Activated CD4-positive, alpha-beta T cell treated with anti-CD3 and anti-CD28 coated beads, Interleukin-2, amount 10 ng/mL, durations not matched to agents 7 days and 5 days (primary cell): Measurements from ENCODE around the gene KLK4. TPM values are rescaled to one million over a fixed set of nuclear protein-coding genes. Genes with fewer than 3 reads are reported as not detected.

Source experiments
- CTCF ChIA-PET: fragments of 350-600 bp; sonication (Branson Sonifier 250); formaldehyde crosslinking; loops from one replicate; lab custom pipeline; 2021; ENCODE audit warnings: antibody characterized with exemption; lab: Charles Lee
- POLR2A ChIA-PET: fragments of 350-600 bp; sonication (Branson Sonifier 250); formaldehyde crosslinking; loops from one replicate; lab custom pipeline; 2021; ENCODE audit warnings: antibody characterized with exemption; lab: Charles Lee
- DNase-seq: peaks from one replicate; pipeline ENCODE4 v3.0.0-alpha.2; 2020
- H3K27ac Mint-ChIP-seq: one replicate; pipeline ENCODE4 v1.8.0; 2021; ENCODE audit warnings: mild to moderate bottlenecking, moderate library complexity, mixed read lengths
- H3K27me3 Mint-ChIP-seq: one replicate; pipeline ENCODE4 v1.8.0; 2021; ENCODE audit warnings: mixed read lengths
- H3K36me3 Mint-ChIP-seq: one replicate; pipeline ENCODE4 v1.8.0; 2021; ENCODE audit warnings: low read depth, mixed read lengths
- H3K4me1 Mint-ChIP-seq: one replicate; pipeline ENCODE4 v1.8.0; 2021; ENCODE audit warnings: mixed read lengths
- H3K4me3 Mint-ChIP-seq: one replicate; pipeline ENCODE4 v1.8.0; 2021; ENCODE audit warnings: mild to moderate bottlenecking, moderate library complexity, mixed read lengths
- H3K9me3 Mint-ChIP-seq: one replicate; pipeline ENCODE4 v1.8.0; 2021; ENCODE audit warnings: mixed read lengths
- total RNA-seq, 2 experiments: library from RNA; stranded (reverse); gene quantifications; one replicate each; pipeline ENCODE4 v1.2.3, GENCODE V29; 2021

KLK4 gene, protein sequence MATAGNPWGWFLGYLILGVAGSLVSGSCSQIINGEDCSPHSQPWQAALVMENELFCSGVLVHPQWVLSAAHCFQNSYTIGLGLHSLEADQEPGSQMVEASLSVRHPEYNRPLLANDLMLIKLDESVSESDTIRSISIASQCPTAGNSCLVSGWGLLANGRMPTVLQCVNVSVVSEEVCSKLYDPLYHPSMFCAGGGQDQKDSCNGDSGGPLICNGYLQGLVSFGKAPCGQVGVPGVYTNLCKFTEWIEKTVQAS
- not detected for total RNA-seq

DNA sequence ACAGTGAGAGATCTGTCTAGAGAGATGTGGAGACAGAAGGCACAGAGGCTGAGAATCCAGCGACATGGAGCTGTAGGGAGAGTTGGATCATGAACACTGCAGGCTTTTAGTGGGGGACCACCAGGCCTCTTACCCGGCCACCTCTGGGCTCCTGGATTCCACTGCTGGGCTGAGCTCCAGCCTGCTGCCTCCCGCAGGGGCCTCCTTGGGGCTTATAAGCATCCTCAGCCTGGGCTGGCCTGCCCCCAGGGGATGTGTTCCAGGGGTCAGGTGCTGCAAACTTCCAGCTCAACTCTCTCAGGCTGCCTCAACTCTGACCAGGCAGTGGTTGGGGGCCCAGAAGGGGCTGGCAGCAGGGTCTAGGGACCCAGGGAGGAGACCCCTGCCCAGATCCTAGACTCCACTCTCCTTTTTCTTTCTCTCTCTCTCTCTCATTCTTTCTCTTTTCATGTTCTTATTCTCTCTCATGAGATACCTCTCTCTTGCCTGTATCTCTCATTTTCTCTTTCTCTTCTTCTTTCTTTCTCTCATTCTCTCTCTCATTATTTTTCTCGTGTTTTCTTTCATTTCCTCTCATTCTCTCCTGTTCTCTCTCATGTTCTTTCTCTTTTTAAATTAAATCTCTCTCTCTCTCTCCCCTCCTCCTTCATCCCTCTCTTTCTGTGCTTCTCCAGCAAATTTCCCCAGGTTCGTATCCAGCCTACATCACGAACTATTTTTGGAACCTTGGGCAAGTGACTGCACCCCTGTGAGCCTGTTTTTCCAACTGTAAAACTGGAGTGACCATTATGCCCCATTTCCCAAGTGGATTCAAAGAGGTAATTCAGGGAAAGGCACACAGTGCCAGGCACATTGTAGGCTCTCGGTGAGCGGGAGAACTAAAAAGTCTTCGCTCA lies at the start of gene KLK4:
Gene KLK4 (minus strand): TSS at position 190 of the 896 bp plus-strand sequence. CDS start 657 bp downstream, outside the sequence.
- peaks cover 37% of the 10 kb centered on the region for H3K27me3 Mint-ChIP-seq
- ChIA-PET POLR2A (no interaction called here), CTCF (no interaction called here)
- DNase-seq, result no peak
- H3K4me1 Mint-ChIP-seq, result no peaks in the 10 kb centered on the region
- H3K36me3 Mint-ChIP-seq, result no peaks in the 10 kb centered on the region
- no peak within 1 kb of the TSS for H3K27ac Mint-ChIP-seq
- no peaks in the 10 kb centered on the region for H3K9me3 Mint-ChIP-seq
- H3K4me3 Mint-ChIP-seq, result no peak within 1 kb of the TSS

DNA sequence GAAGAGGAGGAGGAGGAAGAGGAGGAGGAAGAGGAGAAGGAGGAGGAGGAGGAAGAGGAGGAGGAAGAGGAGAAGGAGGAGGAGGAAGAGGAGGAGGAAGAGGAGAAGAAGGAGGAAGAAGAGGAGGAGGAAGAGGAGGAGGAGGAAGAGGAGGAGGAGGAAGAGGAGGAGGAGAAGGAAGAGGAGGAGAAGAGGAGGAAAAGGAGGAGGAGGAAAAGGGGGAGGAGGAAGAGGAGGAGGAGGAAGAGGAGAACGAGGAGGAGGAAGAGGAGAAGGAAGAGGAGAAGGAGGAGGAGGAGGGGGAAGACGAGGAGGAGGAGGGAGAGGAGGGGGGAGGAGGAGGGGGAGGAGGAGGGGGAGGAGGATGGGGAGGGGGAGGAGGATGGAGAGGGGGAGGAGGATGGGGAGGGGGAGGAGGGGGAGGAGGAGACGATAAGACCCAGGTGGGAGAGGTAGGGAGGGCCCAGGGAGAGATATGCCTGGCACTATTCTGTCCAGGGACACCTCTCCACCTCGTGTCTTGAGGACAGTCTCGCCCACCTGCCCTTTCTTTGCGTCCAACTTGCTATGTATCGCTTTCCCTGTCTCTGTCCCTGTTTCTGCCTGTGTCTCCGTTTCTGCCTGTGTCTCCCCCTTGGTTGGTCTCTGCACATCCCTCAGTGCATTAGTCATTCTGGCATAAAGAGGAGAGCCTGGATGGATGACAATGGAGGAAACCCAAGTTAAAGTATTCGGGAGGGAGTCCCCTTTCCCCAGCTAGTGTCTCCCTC lies 48.7 kb upstream of the KLK4 start:
- DNase-seq, result no peak
- Mint-ChIP-seq H3K4me1 (no peaks in the 10 kb centered on the region), H3K4me3 (no peak overlapping the region), H3K9me3 (peaks cover 14% of the 10 kb centered on the region), H3K27ac (no peak overlapping the region), H3K27me3 (peaks cover 2% of the 10 kb centered on the region), H3K36me3 (no peaks in the 10 kb centered on the region)
- CTCF ChIA-PET, result no interaction called here
- POLR2A ChIA-PET, result no interaction called here

DNA sequence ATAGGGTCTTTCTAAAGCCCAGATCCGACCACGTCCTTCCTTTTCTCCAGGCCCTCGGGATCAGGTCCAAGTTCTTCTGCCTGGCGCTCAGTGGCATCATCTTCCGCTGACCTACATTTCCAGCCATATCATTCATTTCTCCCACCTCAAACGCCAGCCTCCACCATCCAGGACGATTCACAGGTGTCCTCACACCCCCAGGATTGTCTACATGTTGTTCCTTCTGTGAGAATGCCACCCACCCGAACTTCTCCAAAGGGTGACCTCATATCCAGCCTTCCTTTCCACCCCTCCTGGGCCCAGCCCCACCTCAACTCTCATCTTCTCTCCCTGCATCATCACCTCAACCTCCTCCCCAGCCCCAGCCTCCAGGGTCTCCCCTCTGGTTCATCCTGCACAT lies 46.4 kb upstream of the KLK4 start:
- Mint-ChIP-seq H3K27me3 (peaks cover 3% of the 10 kb centered on the region), H3K4me1 (no peaks in the 10 kb centered on the region), H3K27ac (no peak overlapping the region), H3K36me3 (no peaks in the 10 kb centered on the region), H3K4me3 (no peak overlapping the region), H3K9me3 (peaks cover 9% of the 10 kb centered on the region)
- ChIA-PET POLR2A (no interaction called here), CTCF (no interaction called here)
- no peak for DNase-seq

DNA sequence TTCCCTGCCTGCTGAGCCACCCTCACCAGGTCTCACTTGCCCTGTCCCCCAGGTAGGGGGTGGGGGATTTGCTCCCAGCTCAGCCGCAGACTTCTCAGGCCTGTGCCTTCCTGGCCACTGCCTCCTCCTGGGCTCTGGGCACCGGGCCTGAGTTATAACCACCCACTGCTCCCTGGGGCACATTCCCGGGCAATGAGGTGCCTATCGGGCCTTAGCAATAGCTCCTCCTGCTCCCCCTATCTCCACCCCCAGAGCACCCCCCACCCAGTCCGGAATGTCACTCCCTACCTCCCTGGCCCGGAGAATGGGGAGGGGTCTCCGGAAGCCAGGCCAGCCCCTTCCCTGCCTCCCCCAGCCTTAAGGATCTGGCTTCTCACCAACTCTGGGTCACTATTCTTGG lies 41.7 kb upstream of the KLK4 start, which contains the start of gene KLK5:
Gene KLK5 (minus strand): TSS at position 129 of the 400 bp plus-strand sequence. CDS start 381 bp downstream, outside the sequence.
- no peaks in the 10 kb centered on the region for H3K36me3 Mint-ChIP-seq
- H3K4me1 Mint-ChIP-seq, result no peaks in the 10 kb centered on the region
- DNase-seq, result no peak
- POLR2A ChIA-PET, result no interaction called here
- H3K4me3 Mint-ChIP-seq, result no peak within 1 kb of the TSS
- H3K27me3 Mint-ChIP-seq, result peaks cover 1% of the 10 kb centered on the region
- no peaks in the 10 kb centered on the region for H3K9me3 Mint-ChIP-seq
- H3K27ac Mint-ChIP-seq, result peak within 1 kb of the TSS; percentile 3
- CTCF ChIA-PET, result no interaction called here

DNA sequence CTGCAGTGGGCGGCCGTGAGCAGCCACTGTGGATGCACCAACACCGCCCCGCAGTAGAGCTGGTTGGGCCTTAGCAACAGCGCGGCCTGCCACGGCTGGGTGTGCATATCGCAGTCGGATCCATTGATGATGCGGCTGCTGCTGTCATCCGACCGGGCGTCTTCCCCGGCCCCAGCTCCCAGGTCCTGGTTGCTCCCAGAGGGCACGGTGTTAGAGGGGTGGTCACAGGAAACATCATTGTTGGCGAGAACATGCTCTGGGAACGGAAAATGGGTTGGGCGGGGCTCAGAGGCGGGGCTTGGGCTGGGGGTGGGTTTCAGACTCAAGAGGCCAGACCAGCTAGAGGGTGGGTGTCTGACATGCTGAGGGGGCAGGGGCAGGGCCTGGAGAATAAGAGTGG lies 38.7 kb upstream of the KLK4 start:
- Mint-ChIP-seq H3K36me3 (no peaks in the 10 kb centered on the region), H3K27me3 (peaks cover 7% of the 10 kb centered on the region), H3K9me3 (no peaks in the 10 kb centered on the region), H3K4me1 (no peaks in the 10 kb centered on the region), H3K27ac (no peak overlapping the region), H3K4me3 (no peak overlapping the region)
- no peak for DNase-seq
- ChIA-PET POLR2A (no interaction called here), CTCF (no interaction called here)

DNA sequence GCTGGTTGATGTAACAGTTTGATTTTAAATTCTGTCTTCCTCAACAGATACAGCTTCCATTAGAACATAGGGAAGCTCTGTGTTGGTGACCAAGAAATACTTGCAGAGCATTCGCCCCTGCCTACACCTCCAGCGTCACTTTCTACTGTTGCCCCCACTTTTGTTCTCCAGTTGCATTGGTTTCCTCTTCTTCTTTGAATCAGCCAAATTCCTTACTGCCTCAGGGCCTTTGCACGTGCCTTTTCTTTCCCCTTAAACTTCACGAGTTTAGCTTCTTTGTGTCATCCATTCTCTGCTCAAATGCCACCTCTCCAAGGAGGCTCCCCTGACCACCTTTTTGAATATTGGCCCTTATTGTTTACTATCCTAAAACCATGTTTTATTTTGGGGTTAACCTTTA lies 35.9 kb upstream of the KLK4 start:
- Mint-ChIP-seq H3K27me3 (peaks cover 6% of the 10 kb centered on the region), H3K9me3 (no peaks in the 10 kb centered on the region), H3K4me3 (no peak overlapping the region), H3K4me1 (no peaks in the 10 kb centered on the region), H3K36me3 (no peaks in the 10 kb centered on the region), H3K27ac (no peak overlapping the region)
- CTCF ChIA-PET, result interaction anchor here (0.5 kb wide), 2 partner anchors 25 to 489 kb away, joined by 3 read pairs; no protein-coding TSS in a partner anchor
- POLR2A ChIA-PET, result no interaction called here
- DNase-seq, result no peak

DNA sequence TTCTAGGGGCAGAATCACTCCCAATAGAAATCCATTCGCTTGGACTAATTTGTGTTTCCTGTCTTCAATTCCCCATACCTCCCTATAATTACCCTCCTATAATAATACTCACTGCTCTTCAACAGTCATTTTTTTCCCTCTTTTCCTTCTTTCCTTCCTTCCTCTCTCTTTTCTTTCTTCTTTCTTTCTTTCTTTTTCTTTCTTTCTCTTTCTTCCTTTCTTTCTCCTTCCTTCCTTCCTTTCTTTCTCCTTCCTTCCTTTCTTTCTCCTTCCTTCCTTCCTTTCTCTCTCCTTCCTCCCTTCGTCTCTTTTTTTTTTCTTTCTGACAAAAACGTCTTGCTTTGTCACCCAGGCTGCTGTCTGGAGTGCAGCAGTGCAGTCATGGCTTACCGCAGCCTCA lies 33.6 kb upstream of the KLK4 start:
- DNase-seq, result no peak
- ChIA-PET POLR2A (no interaction called here), CTCF (no interaction called here)
- H3K27ac Mint-ChIP-seq, result no peak overlapping the region
- peaks cover 6% of the 10 kb centered on the region for H3K27me3 Mint-ChIP-seq
- no peak overlapping the region for H3K4me3 Mint-ChIP-seq
- no peaks in the 10 kb centered on the region for H3K36me3 Mint-ChIP-seq
- H3K9me3 Mint-ChIP-seq, result no peaks in the 10 kb centered on the region
- no peaks in the 10 kb centered on the region for H3K4me1 Mint-ChIP-seq

DNA sequence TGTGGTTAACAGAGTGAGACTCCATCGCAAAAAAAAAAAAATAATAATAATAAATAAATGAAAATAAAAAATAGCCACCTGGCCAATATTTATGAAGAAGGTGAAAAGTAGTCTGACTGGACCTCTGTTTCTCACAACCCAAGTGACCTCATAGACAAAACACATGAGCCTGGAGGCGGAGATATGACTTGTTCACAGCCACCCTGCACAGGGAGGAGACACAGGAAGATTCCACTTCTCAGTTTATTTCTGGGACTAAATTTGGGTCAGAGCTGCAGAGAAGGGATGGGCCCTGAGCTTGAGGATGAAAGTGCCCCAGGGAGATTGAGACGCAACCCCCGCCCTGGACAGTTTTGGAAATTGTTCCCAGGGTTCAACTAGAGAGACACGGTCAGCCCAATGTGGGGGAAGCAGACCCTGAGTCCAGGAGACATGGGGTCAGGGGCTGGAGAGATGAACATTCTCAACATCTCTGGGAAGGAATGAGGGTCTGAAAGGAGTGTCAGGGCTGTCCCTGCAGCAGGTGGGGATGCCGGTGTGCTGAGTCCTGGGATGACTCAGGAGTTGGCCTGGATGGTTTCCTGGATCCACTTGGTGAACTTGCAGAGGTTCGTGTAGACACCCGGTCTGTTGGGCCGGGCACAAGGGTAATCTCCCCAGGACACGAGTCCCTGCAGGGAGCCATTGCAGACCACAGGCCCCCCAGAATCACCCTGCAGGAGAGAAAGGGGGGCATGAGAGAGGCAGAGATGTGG lies 32.1 kb upstream of the KLK4 start:
- Mint-ChIP-seq H3K4me1 (no peaks in the 10 kb centered on the region), H3K36me3 (no peaks in the 10 kb centered on the region), H3K27me3 (peaks cover 6% of the 10 kb centered on the region), H3K4me3 (no peak overlapping the region), H3K9me3 (peaks cover 2% of the 10 kb centered on the region), H3K27ac (no peak overlapping the region)
- DNase-seq, result no peak
- ChIA-PET CTCF (no interaction called here), POLR2A (no interaction called here)

DNA sequence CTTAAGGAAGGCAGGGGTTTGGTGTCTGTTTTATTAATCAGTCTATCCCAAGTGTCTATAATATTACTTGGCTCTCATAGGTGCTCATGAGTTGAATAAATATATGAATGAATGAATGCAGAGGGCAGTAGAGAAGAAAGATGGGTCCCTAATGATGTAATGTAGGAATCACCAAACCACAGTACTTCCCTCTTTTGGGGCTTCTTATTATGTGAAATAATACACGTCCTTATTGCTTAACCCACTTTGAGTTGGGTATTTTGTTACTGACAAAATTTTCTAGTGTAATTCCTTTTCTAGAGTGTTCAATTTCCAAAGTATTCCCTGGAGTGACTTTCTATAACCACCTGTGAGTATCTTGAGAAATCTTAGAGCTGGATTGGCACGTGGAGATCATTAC lies 28.4 kb upstream of the KLK4 start:
- H3K4me1 Mint-ChIP-seq, result no peaks in the 10 kb centered on the region
- H3K27ac Mint-ChIP-seq, result no peak overlapping the region
- no peaks in the 10 kb centered on the region for H3K36me3 Mint-ChIP-seq
- H3K4me3 Mint-ChIP-seq, result no peak overlapping the region
- DNase-seq, result no peak
- H3K27me3 Mint-ChIP-seq, result no peaks in the 10 kb centered on the region
- ChIA-PET CTCF (interaction anchor here (0.6 to 0.9 kb wide), 2 partner anchors 18 to 77 kb away, joined by 3 to 4 read pairs; no protein-coding TSS in a partner anchor), POLR2A (no interaction called here)
- H3K9me3 Mint-ChIP-seq, result peaks cover 2% of the 10 kb centered on the region

DNA sequence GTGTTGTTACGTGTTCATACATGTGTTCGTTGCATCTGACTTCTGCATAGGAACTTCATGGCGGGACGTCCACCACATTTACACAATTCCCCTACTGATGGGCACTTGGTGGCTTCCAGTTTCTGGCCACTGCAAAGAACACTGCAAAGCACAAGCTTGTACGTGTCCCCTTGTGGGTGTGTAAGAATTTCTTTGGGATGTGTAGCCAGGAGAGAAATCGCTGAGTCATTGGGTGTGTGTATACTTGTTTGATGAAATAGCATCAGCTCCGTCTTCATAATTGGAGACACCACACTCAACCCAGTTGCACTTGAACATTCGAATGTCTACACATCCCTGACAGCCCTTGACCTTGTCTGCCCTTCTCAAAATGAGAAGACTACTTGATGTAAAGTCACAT lies 22.4 kb upstream of the KLK4 start:
- Mint-ChIP-seq H3K27me3 (peaks cover 13% of the 10 kb centered on the region), H3K4me3 (no peak overlapping the region), H3K36me3 (no peaks in the 10 kb centered on the region), H3K4me1 (peaks cover 4% of the 10 kb centered on the region), H3K27ac (no peak overlapping the region), H3K9me3 (no peaks in the 10 kb centered on the region)
- DNase-seq, result no peak
- POLR2A ChIA-PET, result no interaction called here
- CTCF ChIA-PET, result interaction anchor here (1.2 kb wide), 1 partner anchor 163 kb away, joined by 4 read pairs; no protein-coding TSS in a partner anchor

DNA sequence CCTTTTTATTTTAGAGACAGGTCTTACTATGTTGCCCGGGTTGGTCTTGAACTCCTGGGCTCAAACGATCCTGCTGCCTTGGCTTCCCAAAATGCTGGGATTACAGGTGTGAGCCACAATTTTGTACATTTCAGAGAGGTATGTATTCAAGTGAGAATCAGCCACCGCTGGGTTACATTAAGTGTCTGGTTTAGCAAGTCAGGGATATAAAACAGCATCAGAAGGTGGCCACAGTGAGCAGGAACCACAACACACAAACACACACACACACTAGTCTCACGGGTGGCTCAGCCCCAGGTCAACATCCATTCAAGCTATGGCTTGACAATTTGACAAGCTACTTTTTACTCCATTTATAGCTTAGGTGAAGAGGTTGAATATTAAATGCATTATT lies 21.5 kb upstream of the KLK4 start:
- peaks cover 13% of the 10 kb centered on the region for H3K27me3 Mint-ChIP-seq
- no peak overlapping the region for H3K4me3 Mint-ChIP-seq
- H3K36me3 Mint-ChIP-seq, result no peaks in the 10 kb centered on the region
- ChIA-PET POLR2A (interaction anchor here (0.5 kb wide), 1 partner anchor 1269 kb away, joined by 3 read pairs; no protein-coding TSS in a partner anchor), CTCF (interaction anchor here (1.2 kb wide), 1 partner anchor 164 kb away, joined by 4 read pairs; no protein-coding TSS in a partner anchor)
- DNase-seq, result no peak
- H3K4me1 Mint-ChIP-seq, result peaks cover 4% of the 10 kb centered on the region
- no peak overlapping the region for H3K27ac Mint-ChIP-seq
- no peaks in the 10 kb centered on the region for H3K9me3 Mint-ChIP-seq
